Measurements from ENCODE around the gene COLEC11.

The COLEC11 gene

GRCh38 chr2:3679180-3679579 lies 84.3 kb downstream of the COLEC11 start:
- Histone ChIP-seq H3K36me3 (ENCODE audit: insufficient read depth, low read length) (no peaks in the 10 kb centered on the region; the same call in 1 of the 2 replicates), H3K4me2 (ENCODE audit: low read length) (no peak overlapping the region), H3F3A (ENCODE audit: insufficient read depth, low read length) (no peaks in the 10 kb centered on the region), H3K4me1 (ENCODE audit: insufficient read depth, low read length, severe bottlenecking) (peaks cover 14% of the 10 kb centered on the region), H3K4me3 (ENCODE audit: low read depth, low read length, poor library complexity, severe bottlenecking) (no peak overlapping the region), H3K9me3 (ENCODE audit: low read length) (no peaks in the 10 kb centered on the region), H3K9ac (ENCODE audit: low read length) (no peak overlapping the region), H3K27me3 (ENCODE audit: insufficient read depth, low read length) (no peaks in the 10 kb centered on the region), H3K27ac (ENCODE audit: low read depth, low read length, poor library complexity, severe bottlenecking) (no peak overlapping the region), H2AFZ (ENCODE audit: low read length) (no peak overlapping the region), H3K9me2 (ENCODE audit: low read depth, low read length) (no peaks in the 10 kb centered on the region), H3K79me2 (ENCODE audit: insufficient read depth, low read length) (no peaks in the 10 kb centered on the region), H4K20me1 (ENCODE audit: insufficient read depth, low read length) (no peaks in the 10 kb centered on the region)
- TF ChIP-seq CTCF (IDR thresholded peaks at IDR 0.05; ENCODE audit: low read length) (no peak), EZH2 (IDR thresholded peaks at IDR 0.05; ENCODE audit: borderline replicate concordance, low read length) (no peak)

GRCh38 chr2:3679616-3680393 lies 84.9 kb downstream of the COLEC11 start:
- Histone ChIP-seq H2AFZ (ENCODE audit: low read length) (no peak overlapping the region), H3K36me3 (ENCODE audit: insufficient read depth, low read length) (0 out of 2 replicates have a peak, but pooled peaks cover under 1% of the 10 kb centered on the region), H3K4me3 (ENCODE audit: low read depth, low read length, poor library complexity, severe bottlenecking) (no peak overlapping the region), H3F3A (ENCODE audit: insufficient read depth, low read length) (no peaks in the 10 kb centered on the region), H3K27ac (ENCODE audit: low read depth, low read length, poor library complexity, severe bottlenecking) (no peak overlapping the region), H3K9me3 (ENCODE audit: low read length) (no peaks in the 10 kb centered on the region), H4K20me1 (ENCODE audit: insufficient read depth, low read length) (no peaks in the 10 kb centered on the region), H3K9ac (ENCODE audit: low read length) (no peak overlapping the region), H3K27me3 (ENCODE audit: insufficient read depth, low read length) (no peaks in the 10 kb centered on the region), H3K4me2 (ENCODE audit: low read length) (no peak overlapping the region), H3K4me1 (ENCODE audit: insufficient read depth, low read length, severe bottlenecking) (peaks cover 14% of the 10 kb centered on the region), H3K79me2 (ENCODE audit: insufficient read depth, low read length) (no peaks in the 10 kb centered on the region), H3K9me2 (ENCODE audit: low read depth, low read length) (no peaks in the 10 kb centered on the region)
- TF ChIP-seq CTCF (IDR thresholded peaks at IDR 0.05; ENCODE audit: low read length) (no peak), EZH2 (IDR thresholded peaks at IDR 0.05; ENCODE audit: borderline replicate concordance, low read length) (no peak)

GRCh38 chr2:3680548-3681345 lies 85.8 kb downstream of the COLEC11 start:
- H3K4me3 ChIP-seq (ENCODE audit: low read depth, low read length, poor library complexity, severe bottlenecking): no peak overlapping the region
- TF ChIP-seq CTCF (IDR thresholded peaks at IDR 0.05; ENCODE audit: low read length): no peak
- no peak for TF ChIP-seq EZH2 (IDR thresholded peaks at IDR 0.05; ENCODE audit: borderline replicate concordance, low read length)
- H3K9me3 ChIP-seq (ENCODE audit: low read length): no peaks in the 10 kb centered on the region
- H3K9me2 ChIP-seq (ENCODE audit: low read depth, low read length): no peaks in the 10 kb centered on the region
- 0 out of 2 replicates have a peak, but pooled peaks cover 5% of the 10 kb centered on the region for H3K36me3 ChIP-seq (ENCODE audit: insufficient read depth, low read length)
- H3F3A ChIP-seq (ENCODE audit: insufficient read depth, low read length): no peaks in the 10 kb centered on the region
- no peak overlapping the region for H3K4me2 ChIP-seq (ENCODE audit: low read length)
- H3K79me2 ChIP-seq (ENCODE audit: insufficient read depth, low read length): no peaks in the 10 kb centered on the region
- no peak overlapping the region for H3K9ac ChIP-seq (ENCODE audit: low read length)
- no peaks in the 10 kb centered on the region for H4K20me1 ChIP-seq (ENCODE audit: insufficient read depth, low read length)
- no peaks in the 10 kb centered on the region for H3K27me3 ChIP-seq (ENCODE audit: insufficient read depth, low read length)
- no peak overlapping the region for H3K27ac ChIP-seq (ENCODE audit: low read depth, low read length, poor library complexity, severe bottlenecking)
- no peak overlapping the region for H2AFZ ChIP-seq (ENCODE audit: low read length)
- H3K4me1 ChIP-seq (ENCODE audit: insufficient read depth, low read length, severe bottlenecking): peaks cover 14% of the 10 kb centered on the region

Data from OCI-LY1 (cell line).